ENCODE data around the gene TVP23B.
A peak's percentile ranks its signal among the peaks of the same experiment; 100 is the strongest.
"Not testable (repeated sequence)": the region's sequence is repeated elsewhere in the genome, so short reads cannot be mapped to it uniquely, and the experiment has no call there.

The TVP23B gene

DNA sequence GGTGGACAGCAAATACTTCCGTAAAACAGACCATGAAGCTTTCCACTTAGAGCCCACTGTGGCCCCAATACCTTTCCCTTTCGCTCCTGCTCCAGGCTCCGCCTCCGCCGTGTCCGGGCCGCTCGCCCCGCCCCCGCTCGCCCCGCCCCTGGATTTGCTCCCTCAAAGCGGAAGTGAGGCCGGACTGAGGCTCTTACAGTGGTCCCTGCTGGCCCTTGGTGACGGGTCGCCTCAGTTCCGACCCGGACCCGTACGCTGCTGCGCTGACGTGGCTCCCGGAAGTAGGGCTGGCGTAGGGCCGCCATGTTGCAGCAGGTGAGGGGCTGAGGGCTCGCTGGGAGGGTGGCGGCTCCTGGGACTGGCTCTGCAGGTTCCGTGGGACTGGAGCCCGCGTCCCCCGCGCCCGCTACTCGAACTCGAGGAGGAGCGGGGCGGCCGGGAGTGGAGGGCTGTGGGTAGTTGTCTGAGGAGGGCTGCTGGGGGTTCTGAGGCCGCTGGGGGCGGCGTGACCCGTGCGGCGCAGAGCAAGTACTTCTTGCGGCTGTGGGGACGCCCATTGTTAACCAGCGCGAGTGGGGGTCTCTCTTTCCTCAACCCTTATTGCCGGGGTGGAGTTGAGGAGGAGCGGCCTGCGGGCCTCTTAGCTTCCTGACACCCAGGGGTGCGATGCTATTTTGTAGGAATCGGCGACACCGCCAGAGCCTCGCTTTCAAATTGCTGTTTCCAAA, at the start of gene TVP23B:
TSS of gene TVP23B (plus strand) at position 193 of the 728 bp plus-strand sequence. CDS start at position 304, 111 bp downstream.
- peak; percentile 92 to 96 for DNase-seq (ENCODE audit: low read depth in 2 of 2, low spot score in 1 of 2)

DNA sequence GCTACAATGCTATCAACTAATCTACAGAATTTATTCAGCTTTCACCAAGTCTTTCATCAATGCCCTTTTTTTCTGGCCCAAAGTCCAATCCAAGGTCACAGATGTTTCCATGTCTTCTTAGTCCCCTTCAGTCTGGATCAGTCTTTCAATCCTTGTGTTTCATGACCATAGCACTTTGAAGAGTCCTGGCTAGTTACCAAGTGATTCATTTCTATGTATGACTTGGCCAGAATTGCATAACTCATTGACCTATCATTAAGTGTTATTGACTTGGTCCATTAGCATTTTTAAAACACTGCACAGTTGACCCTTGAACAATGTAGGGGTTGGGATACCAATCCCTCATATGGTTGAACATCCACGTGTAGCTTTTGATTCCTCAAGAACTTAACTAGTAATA, 48.5 kb upstream of the TVP23B start:
- not testable (repeated sequence) for DNase-seq (ENCODE audit: low read depth in 2 of 2, low spot score in 1 of 2)

DNA sequence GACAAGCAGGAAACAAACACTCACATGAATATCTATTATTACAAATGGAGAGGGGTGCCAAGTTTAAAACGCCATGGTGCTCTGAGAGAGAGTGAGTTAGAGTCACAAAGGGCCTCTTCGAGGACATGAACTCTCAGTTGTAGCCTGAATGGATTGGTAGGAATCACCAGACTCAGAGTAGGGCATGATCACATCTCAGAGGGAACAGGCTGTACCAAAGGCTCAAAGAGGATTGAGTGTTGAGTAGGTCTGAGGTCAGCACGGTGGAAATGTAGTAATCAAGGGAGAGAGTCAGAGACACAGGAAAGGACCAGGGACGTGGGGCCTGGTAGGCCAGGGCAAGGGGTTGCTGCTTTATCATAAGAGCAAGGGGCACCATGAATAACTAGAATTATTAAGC, 47.6 kb upstream of the TVP23B start:
- not testable (repeated sequence) for DNase-seq (ENCODE audit: low read depth in 2 of 2, low spot score in 1 of 2)

DNA sequence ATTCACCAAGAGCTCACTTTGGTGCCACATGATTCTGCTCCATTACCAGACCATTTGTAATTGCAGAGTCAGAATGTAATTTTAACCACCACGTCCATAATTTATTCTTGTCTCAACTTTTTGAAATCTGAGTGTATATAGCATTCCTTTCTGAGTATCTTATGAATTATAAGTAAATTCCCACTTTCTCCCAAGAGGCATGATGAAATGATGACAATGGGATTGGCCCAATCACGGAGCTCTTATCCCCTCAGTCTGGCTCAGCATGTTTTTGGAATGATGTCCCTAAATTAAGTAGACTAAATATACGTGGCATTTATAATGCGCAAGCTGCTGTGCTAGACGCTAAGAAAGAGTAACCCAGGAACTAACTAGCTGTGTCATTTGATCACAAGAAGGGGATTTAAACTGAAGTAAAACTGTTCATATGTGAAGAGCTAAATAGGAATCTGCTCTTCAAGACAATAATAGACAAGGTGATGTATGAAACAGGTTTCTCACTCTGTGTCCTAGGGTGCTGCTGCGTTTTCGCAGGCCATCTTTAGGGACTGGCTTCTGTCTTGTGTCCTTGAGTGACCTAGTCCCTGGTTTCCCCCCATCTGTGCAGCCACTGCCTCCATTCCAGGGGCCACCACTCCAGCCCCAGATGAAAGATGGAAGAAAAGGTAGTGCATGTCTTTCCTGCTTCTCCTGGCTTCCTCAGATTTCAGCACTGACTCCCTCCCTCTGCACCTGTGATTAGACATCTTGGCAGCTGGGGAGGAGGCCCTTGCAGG, 41.2 kb upstream of the TVP23B start:
- DNase-seq (ENCODE audit: low read depth in 2 of 2, low spot score in 1 of 2): not testable (repeated sequence)

DNA sequence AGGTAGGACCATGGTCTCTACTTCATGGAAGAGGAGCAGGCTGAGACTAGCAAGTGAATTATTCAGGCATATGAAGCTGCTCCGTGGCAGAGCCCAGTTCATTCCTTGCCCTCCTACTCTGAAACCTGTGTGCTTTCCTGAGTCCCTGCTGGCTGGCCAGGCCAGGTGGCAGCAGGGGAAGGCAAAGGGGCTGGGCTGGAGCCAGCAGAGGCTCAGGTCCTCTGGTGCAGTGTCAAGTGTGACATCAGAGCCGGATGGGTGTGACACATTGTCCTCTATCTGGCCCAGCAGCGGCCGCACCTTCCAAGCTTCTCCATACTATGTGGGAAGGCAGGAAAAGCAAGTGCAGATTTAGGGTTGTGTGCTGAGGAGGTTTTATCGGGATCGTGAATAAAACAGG, 39.8 kb upstream of the TVP23B start:
- DNase-seq (ENCODE audit: low read depth in 2 of 2, low spot score in 1 of 2): not testable (repeated sequence)

DNA sequence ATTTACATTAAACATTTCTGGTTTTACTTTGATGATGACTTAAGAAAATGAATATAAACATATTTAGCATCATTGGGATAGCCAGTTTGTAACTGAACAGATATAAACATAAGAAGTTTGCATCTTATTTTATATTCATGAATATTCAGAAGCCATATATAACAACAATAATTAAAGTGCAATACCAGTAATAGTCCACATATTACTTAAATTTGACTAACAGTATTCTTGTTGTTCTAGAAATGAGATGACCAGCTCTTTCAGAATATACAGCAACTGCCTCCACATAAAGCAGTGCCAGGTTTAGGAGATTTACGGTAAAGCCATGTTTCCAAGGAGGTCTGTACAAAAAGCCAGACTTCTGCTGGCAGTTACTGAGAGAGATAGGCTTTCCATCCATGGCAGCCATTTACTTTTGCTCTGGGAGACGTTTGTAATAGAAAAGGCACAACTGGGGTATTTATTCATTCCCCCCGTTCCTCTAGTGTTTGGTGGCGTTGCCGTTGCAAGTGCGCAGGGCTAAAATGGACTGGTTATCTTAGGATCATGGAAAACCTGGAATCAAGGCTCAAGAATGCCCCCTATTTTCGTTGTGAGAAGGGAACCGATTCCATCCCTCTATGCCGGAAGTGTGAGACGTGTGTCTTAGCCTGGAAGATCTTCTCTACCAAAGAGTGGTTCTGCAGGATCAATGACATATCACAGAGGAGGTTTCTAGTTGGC, 37.1 kb upstream of the TVP23B start, which contains the start of gene FBXW10:
TSS of gene FBXW10 (plus strand) at position 356 of the 723 bp plus-strand sequence. CDS start at position 547, 191 bp downstream.
- DNase-seq (ENCODE audit: low read depth in 2 of 2, low spot score in 1 of 2): not testable (repeated sequence)

DNA sequence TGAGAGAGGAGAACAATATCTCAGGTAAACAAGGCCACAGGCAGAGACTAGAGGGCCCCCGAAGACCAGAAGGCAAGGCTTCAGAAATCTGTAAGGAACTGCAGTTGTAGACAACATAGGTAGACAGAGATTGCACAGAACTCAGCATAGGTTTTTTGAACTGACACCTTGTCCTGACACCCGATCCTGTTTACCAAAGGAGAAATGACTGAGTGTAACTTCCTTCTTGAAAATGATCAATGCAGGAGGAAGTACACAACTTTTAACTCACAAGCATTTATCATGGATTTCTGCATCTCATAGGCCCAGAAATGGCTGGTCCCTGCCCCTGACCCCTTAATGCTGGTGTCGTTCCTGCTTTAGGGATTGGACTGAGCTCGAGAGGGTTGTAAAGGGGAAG, 36.3 kb upstream of the TVP23B start:
- not testable (repeated sequence) for DNase-seq (ENCODE audit: low read depth in 2 of 2, low spot score in 1 of 2)

DNA sequence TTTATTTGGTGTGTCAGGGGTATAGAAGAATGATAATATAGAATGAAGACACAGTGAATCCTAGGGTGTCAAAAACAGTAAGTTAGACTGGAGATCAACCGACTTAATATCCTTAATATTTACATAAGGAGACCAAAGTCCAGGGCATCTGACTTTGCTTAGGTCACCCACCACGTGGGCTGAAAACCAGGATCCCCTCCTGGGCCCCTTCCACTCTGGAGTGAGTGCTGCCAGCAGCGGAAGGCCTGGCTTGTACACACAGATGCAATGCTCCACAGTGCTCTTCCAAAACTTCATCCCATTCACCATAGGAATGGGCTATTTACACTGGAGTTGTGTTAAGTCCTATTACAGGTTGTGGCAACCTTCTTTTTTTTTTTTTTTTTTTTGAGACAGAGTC, 34.4 kb upstream of the TVP23B start:
- DNase-seq (ENCODE audit: low read depth in 2 of 2, low spot score in 1 of 2): not testable (repeated sequence)

DNA sequence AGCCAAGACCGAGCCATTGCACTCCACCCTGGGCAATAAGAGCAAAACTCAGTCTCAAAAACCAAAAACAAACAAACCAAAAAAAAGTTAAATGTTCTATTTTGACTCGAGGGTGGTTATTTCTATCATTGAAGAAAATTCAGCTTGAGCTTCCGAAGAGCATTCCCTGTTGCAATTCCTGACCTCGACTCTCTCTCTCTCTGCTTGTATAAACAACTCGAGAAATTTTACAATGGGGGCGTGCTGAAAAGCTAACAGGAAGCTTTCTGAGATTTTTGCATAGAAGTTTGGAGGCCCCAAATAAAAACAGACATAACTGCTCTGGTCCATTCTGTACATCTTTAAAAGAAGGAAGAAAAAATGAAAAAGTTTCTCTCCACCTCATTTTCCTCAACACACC, 33.5 kb upstream of the TVP23B start:
- DNase-seq (ENCODE audit: low read depth in 2 of 2, low spot score in 1 of 2): not testable (repeated sequence)

DNA sequence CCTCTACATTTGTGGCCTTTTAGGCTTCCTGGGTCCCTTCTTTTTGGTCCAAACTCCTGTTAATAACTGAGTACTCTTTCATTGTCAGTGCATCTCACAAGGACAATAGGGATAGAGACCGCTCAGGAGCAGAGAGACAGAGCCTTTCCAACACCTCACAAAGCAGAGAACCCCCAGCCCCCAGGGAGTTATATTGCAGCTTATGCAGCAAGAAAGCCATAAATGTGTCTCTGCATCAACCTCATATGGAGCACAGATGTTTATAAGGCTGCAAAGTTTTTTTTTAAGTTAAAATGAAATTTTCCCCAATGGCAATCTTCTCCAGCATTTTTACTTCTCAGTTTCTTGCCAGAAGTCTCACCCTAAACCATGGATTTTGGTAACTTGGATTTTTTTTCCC, 30.7 kb upstream of the TVP23B start:
- not testable (repeated sequence) for DNase-seq (ENCODE audit: low read depth in 2 of 2, low spot score in 1 of 2)

DNA sequence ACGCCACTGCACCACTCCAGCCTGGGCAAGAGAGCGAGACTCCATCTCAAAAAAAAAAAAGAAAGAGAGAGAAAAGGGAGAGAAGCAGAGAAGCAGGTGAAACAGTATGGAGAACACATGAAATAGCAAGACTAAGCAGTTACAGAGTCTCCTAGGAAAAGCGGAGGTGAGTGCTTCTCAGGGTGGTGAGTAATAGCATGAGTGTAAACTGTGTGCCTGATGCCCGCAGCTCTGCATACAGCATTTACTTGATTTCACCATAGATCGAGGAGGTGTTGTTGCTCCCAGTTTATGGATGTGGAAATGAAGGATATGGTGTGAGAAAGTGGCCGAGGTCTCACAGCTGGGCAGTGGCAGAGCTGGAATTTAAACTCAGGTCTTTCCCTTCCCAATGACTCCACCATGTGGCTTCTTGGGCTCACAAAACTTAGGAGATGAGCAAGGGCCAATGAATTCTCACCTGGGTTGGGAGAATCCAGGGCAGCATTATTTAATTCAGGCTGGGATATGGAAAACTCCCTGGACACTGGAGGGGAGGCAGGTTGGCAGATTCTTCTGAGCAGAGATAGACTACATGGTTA, 27.1 kb upstream of the TVP23B start:
- not testable (repeated sequence) for DNase-seq (ENCODE audit: low read depth in 2 of 2, low spot score in 1 of 2)

DNA sequence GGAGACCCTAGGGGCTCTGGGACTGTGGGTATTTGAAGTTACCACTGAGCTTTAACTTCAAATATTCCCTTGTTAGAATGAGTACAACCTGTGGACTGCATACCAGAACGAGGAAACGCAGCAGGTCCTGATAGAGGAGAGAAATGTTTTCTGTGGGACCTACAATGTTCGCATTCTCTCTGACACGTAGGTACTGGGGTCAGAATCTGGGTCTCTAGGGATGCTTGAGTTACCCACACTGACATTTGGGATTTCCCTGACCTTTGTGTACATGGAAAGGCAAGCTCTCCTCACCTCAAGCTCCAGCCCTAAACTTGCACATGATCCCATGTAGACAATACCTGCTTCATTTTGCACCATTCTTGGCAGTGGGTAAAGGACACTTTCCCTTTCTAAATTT, 25.0 kb upstream of the TVP23B start:
- not testable (repeated sequence) for DNase-seq (ENCODE audit: low read depth in 2 of 2, low spot score in 1 of 2)

DNA sequence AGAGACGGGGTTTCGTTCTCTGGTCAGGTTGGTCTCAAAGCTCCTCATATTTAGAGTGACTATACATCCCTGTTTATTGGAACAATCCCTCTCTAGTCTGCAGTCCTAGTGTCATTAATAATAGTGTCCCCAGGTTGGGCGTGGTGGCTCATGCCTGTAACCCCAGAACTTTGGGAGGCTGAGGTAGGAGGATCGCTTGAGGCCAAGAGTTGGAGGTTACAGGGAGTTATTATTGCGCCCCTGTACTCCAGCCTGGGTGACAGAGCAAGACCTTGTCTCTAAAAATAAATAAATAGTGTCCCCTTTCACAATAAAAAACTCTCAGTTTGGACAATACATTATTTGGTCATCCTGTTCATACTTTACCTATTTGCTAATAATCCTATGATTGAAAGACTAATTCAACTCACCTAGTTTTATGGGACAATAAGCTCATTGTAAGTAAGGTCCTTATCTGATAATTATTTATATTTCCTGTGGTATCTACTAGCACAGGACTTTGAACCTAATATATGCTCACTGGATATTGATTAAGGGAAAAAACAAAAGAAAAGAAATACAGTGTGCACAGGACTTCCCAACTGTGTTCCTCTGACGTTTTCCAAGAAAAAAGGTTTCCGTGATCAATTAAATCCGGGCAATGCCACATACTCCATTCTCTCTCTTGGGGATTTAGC, 23.5 kb upstream of the TVP23B start:
- not testable (repeated sequence) for DNase-seq (ENCODE audit: low read depth in 2 of 2, low spot score in 1 of 2)

DNA sequence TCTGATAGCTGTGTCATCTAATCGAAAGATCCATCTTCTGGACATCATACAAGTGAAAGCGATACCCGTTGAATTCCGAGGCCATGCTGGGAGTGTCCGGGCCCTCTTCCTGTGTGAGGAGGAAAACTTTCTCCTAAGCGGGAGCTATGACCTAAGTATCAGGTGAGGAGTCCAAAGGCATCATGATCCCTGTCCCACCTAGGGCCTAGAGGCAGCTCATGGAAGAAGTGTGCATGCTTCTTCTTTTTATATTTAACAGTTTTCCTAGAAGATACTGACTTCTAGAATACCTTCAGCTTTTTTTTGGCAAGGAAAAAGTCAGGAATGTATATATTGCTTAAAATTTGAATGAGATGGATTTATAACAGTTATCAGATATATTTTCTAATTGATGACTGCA, 22.6 kb upstream of the TVP23B start:
- DNase-seq (ENCODE audit: low read depth in 2 of 2, low spot score in 1 of 2): not testable (repeated sequence)

DNA sequence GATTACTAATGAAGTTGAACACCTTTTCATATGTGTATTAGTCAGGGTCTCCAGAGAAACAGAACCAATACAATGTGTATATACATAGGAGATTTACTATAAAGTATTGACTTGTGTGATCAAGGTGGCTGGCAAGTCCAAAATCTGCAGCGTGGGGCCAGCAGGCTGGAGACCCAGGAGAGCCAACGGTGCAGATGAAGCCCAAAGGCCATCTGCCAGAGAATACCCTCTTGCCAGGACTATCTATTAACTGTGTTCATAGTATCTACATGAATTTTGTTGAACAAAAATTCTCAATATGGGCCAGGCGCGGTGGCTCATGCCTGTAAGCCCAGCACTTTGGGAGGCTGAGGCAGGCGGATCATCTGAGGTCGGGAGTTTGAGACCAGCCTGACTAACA, 20.8 kb upstream of the TVP23B start:
- DNase-seq (ENCODE audit: low read depth in 2 of 2, low spot score in 1 of 2): not testable (repeated sequence)

DNA sequence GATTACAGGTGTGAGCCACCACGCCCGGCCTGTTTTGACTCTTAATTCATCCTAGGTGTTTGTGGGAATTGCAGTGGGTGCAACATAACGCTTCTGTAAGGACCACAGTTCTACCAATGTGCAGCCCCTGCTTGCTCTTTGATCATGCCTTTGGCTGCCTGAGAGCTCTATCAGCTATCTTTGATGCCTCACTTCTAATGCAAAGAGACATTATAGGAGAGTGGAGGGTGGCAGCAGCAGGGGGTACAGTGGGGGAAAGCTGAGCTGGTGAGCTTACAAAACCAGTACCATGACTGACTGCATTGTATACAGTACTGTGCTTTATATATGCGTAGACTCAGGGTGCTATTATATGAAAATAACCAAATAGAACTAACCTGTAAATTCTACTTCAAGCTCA, 10.4 kb upstream of the TVP23B start:
- DNase-seq (ENCODE audit: low read depth in 2 of 2, low spot score in 1 of 2): not testable (repeated sequence)

DNA sequence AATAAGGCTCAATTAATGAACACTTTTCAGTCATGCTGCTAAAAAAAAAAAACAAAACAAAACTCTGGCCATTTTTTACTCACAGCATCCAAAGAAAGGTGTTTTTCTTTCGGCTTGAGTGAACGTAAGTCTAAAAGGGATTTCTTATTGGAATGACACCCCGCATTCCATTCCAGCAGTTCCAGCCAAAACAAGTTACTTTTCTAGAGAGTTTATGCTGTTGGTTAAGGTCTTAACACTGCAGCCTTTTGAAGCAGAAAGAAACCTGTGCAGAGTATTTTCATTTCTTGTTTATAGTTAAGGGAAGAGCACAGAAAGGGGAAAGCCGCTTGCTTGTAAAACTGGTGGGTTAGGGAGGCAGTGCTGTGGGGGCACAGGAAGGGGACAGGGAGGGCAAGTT, 9.9 kb upstream of the TVP23B start:
- not testable (repeated sequence) for DNase-seq (ENCODE audit: low read depth in 2 of 2, low spot score in 1 of 2)

DNA sequence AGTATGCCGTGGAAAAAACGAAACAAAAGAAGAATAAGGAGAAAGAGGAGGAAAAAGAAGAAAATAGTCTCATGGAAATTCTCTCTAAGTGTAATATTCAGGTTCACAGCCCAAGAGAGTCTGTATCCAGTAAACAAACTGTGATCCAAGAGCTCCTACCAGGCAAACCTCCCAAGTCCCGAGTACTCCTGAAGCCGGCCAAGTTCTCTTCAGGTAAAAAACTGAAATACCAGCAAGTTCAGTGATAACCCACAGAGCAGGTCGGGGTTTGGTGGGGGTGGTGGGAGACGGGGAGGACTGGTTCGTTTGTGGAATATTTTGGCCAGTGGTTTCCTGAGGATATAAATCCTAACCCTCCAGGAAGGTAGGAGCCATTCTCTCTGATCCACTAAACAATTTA, 8.5 kb upstream of the TVP23B start:
- no peak for DNase-seq (ENCODE audit: low read depth in 2 of 2, low spot score in 1 of 2)

DNA sequence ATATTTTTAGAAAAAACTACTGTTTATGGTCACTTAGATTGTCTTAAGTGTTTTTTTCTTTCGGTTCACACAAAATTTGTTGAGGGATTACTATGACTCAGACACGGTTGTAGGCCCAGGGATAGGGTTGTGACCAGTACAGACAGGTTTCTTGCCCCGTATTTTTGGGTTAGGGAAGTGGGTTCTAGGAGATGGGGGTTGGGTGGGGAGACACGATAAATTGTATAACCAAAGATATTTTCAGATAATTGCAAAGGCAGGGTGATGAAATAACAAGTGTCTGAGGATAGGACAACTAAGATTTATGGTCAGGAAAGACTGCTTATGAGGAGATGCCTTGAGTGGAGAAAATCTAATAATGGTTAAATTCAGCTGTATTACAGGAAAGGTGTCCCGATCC, 822 bp downstream of the TVP23B start:
- not testable (repeated sequence) for DNase-seq (ENCODE audit: low read depth in 2 of 2, low spot score in 1 of 2)

DNA sequence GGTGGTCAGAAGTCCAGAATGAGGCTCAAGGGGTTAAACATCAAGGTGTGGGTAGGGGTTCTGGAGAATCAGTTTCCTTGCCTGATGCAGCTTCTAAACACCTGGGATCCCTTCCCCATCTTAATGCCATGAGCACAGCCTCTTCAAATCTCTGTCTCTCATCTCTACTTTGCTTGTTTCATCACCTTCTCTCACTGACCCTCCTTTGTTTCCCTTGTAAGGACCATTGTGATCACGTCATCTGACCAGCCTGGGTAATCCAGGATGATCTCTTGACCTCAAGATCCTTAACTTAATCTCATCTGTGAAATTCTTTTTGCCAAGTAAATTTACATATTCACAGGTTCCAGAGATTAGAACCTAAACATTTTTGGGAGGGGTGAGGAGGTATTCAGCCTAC, 5.0 kb downstream of the TVP23B start:
- DNase-seq (ENCODE audit: low read depth in 2 of 2, low spot score in 1 of 2): not testable (repeated sequence)

DNA sequence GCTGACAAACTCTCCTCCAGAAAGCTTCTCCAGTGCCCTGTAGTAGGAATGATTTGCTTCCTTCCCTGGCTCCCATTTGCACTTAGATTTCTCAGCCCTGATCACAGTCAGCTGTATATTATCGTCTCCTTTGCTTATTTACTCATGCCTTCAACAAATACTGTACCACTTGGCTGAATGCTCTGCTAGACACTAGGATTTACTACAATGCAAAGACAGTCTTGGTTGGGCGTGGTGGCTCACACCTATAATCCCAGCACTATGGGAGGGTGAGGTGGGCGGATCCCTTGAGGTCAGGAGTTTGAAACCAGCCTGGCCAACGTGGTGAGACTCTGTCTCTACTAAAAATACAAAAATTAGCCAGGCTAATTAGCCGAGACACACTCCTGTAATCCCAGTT, 5.9 kb downstream of the TVP23B start:
- not testable (repeated sequence) for DNase-seq (ENCODE audit: low read depth in 2 of 2, low spot score in 1 of 2)

Measured in stimulated activated CD8-positive, alpha-beta memory T cell treated with anti-CD3 and anti-CD28 coated beads, Interleukin-4, amount 100 ng/mL, for 1 hour (primary cell).